CD4-positive, alpha-beta T cell (primary cell): Measurements from ENCODE around the gene CPA4. TPM values are rescaled to one million over a fixed set of nuclear protein-coding genes. Genes with fewer than 3 reads are reported as not detected.

Source experiments
- ATAC-seq: fragments of 200-7000 bp; cut with Tn5 transposase; one replicate; pipeline ENCODE4 v1.10.0; 2022; ENCODE audit warnings: mild to moderate bottlenecking; ENCODE audit not compliant: poor library complexity
- CTCF ChIA-PET: fragments of 350-600 bp; sonication (Branson Sonifier 250); formaldehyde crosslinking; loops from one replicate; lab custom pipeline; 2021; ENCODE audit warnings: antibody characterized with exemption, inconsistent platforms; lab: Charles Lee
- POLR2A ChIA-PET: fragments of 350-600 bp; sonication (Branson Sonifier 250); formaldehyde crosslinking; loops from one replicate; lab custom pipeline; 2021; ENCODE audit warnings: antibody characterized with exemption, inconsistent platforms; lab: Charles Lee
- DNase-seq, 14 experiments: peaks; one replicate each; pipeline ENCODE4 v3.0.0-alpha.2; 2013 to 2020; ENCODE audit warnings: mixed read lengths in 2 of 14
- H3K27ac ChIP-seq, 2 donors: one replicate each; pipeline versions ENCODE4 v1.5.1 to v1.7.0; 2013; ENCODE audit warnings: low read length in 2 of 2, low read depth in 1 of 2, mild to moderate bottlenecking in 1 of 2
- H3K27me3 ChIP-seq, 2 experiments: 1 replicate in 1 of 2; 2 replicates in 1 of 2; pipeline versions ENCODE4 v1.6.1 to v1.7.0; 2013; ENCODE audit warnings: low read length in 2 of 2, control low read depth in 1 of 2, mild to moderate bottlenecking in 1 of 2, moderate library complexity in 1 of 2; ENCODE audit not compliant: insufficient read depth in 2 of 2, control insufficient read depth in 1 of 2
- H3K36me3 ChIP-seq: one replicate; pipeline ENCODE4 v1.6.1; 2013; ENCODE audit warnings: low read length, control low read depth; ENCODE audit not compliant: insufficient read depth
- H3K4me1 ChIP-seq: one replicate; pipeline ENCODE4 v1.6.1; 2013; ENCODE audit warnings: low read length, control low read depth; ENCODE audit not compliant: insufficient read depth
- H3K4me3 ChIP-seq: one replicate; pipeline ENCODE4 v1.5.1; 2013; ENCODE audit warnings: mild to moderate bottlenecking, low read length, moderate library complexity
- H3K9me3 ChIP-seq, 2 experiments: 1 replicate in 1 of 2; 2 replicates in 1 of 2; pipeline versions ENCODE4 v1.6.1 to v1.7.0; 2013; ENCODE audit warnings: low read length in 2 of 2, mild to moderate bottlenecking in 2 of 2, control low read depth in 1 of 2, moderate library complexity in 1 of 2; ENCODE audit not compliant: control insufficient read depth in 1 of 2, insufficient read depth in 1 of 2
- H3K27ac Mint-ChIP-seq: one replicate; pipeline ENCODE4 v1.8.0; 2020; ENCODE audit warnings: mixed read lengths
- H3K27me3 Mint-ChIP-seq: one replicate; pipeline ENCODE4 v1.8.0; 2021; ENCODE audit warnings: mixed read lengths
- H3K36me3 Mint-ChIP-seq: one replicate; pipeline ENCODE4 v1.8.0; 2021; ENCODE audit warnings: low read depth, mixed read lengths
- H3K4me1 Mint-ChIP-seq: one replicate; pipeline ENCODE4 v1.8.0; 2021; ENCODE audit warnings: low read depth, mixed read lengths
- H3K4me3 Mint-ChIP-seq: one replicate; pipeline ENCODE4 v1.8.0; 2020; ENCODE audit warnings: mild to moderate bottlenecking, mixed read lengths
- H3K9me3 Mint-ChIP-seq: one replicate; pipeline ENCODE4 v1.8.0; 2020; ENCODE audit warnings: mixed read lengths
- CTCF ChIP-seq: fragments of 200-600 bp; IDR thresholded peaks from one replicate; pipeline ENCODE4 v1.8.0; 2022; ENCODE audit warnings: antibody characterized with exemption, mild to moderate bottlenecking
- intact Hi-C, 2 experiments: fragments of 100-400 bp; cut with DNase I in 1 of 2; cut with micrococcal nuclease in 1 of 2; formaldehyde crosslinking; loops; one replicate each; pipeline versions ENCODE4 v1.15.1 to v1.9.0; 2023 to 2025; cut with DNase I, micrococcal nuclease
- total RNA-seq, 174 experiments: library from RNA in 2 of 174; stranded (reverse) in 2 of 174; gene quantifications; one replicate each; pipeline ENCODE4 v1.2.3 and lab custom pipeline; 2021 to 2026

CPA4 gene
- total RNA-seq, 2 experiments from 2014 or later, result not detected

DNA sequence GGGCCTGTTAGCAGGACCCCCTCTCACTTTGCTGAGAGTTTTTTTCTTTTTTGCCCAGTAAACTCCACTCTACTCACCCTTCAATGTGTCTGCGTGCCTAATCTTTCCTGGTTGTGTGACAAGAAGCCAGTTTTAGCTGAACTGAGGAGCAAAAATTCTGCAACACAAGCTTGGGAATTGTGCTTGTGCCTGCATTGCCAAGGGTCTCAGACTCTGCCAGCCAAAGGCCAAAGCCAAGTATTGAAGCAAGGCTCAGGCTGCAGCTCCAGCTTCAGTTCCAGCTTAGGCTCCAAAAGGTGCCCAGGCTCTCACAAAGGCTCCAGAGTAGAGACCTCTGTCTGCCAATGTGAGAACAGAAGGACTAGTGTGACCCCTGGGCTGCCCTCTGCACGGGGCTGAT is 30.5 kb upstream of the CPA4 start:
- intact Hi-C loops, result no loop called here
- Mint-ChIP-seq H3K27ac (no peak overlapping the region), H3K4me1 (no peaks in the 10 kb centered on the region), H3K9me3 (no peaks in the 10 kb centered on the region), H3K4me3 (no peak overlapping the region), H3K36me3 (peaks cover 13% of the 10 kb centered on the region), H3K27me3 (no peaks in the 10 kb centered on the region)
- H3K9me3 ChIP-seq, result peaks cover 9 to 22% of the 10 kb centered on the region in 2 experiments
- DNase-seq (no peak), ATAC-seq (no peak)
- H3K4me3 ChIP-seq, result no peak overlapping the region
- no peaks in the 10 kb centered on the region for H3K4me1 ChIP-seq
- no peak overlapping the region for H3K27ac ChIP-seq
- H3K27me3 ChIP-seq, result no peaks in the 10 kb centered on the region
- no peaks in the 10 kb centered on the region for H3K36me3 ChIP-seq
- no peak for TF ChIP-seq CTCF
- ChIA-PET POLR2A (no interaction called here), CTCF (no interaction called here)

DNA sequence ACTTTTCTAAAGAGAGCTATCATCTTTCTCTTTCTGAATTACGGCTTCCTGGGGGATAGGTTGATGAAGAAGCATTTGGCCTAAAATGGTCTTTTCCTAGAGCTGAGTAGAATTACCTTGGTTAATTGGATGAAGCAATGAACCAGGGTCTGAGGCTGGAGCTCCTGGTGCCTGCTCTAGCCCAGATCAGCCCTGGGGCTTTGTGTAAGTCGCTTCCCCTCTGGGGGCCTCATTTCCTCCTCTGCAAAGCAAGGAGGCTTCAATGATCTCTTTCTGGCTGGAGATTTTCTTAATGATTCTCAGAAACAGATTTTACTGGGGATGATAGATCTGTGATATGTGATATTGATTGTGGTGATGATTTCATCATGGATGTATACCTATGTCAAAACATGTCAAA is 29.8 kb upstream of the CPA4 start:
- intact Hi-C loops, result no loop called here
- TF ChIP-seq CTCF, result no peak
- H3K4me3 ChIP-seq, result no peak overlapping the region
- Mint-ChIP-seq H3K4me1 (no peaks in the 10 kb centered on the region), H3K36me3 (peaks cover 13% of the 10 kb centered on the region), H3K27me3 (no peaks in the 10 kb centered on the region), H3K9me3 (no peaks in the 10 kb centered on the region), H3K27ac (no peak overlapping the region), H3K4me3 (no peak overlapping the region)
- H3K27me3 ChIP-seq, result no peaks in the 10 kb centered on the region
- ATAC-seq (no peak), DNase-seq (no peak)
- H3K27ac ChIP-seq, result no peak overlapping the region
- ChIA-PET CTCF (no interaction called here), POLR2A (no interaction called here)
- H3K36me3 ChIP-seq, result no peaks in the 10 kb centered on the region
- H3K9me3 ChIP-seq, result peaks cover 5 to 18% of the 10 kb centered on the region in 2 experiments
- no peaks in the 10 kb centered on the region for H3K4me1 ChIP-seq

GRCh38 chr7:130266258-130266960 is 26.6 kb upstream of the CPA4 start, which contains the start of gene CPA2:
Gene CPA2, plus strand, starts transcription at chr7:130266863. Its CDS starts 19 bp downstream, at chr7:130266882.
- ChIA-PET CTCF (no interaction called here), POLR2A (no interaction called here)
- H3K4me3 ChIP-seq, result no peak within 1 kb of the TSS
- no peak for DNase-seq
- no peaks in the 10 kb centered on the region for H3K36me3 Mint-ChIP-seq
- intact Hi-C loops, result no loop called here
- no peaks in the 10 kb centered on the region for H3K36me3 ChIP-seq
- H3K9me3 Mint-ChIP-seq, result no peaks in the 10 kb centered on the region
- no peak within 1 kb of the TSS for H3K27ac Mint-ChIP-seq
- H3K9me3 ChIP-seq, result peaks cover 3 to 5% of the 10 kb centered on the region in 2 experiments
- ATAC-seq, result no peak
- H3K27ac ChIP-seq, result no peak within 1 kb of the TSS
- H3K4me1 ChIP-seq, result no peaks in the 10 kb centered on the region
- H3K27me3 Mint-ChIP-seq, result no peaks in the 10 kb centered on the region
- no peaks in the 10 kb centered on the region for H3K4me1 Mint-ChIP-seq
- no peaks in the 10 kb centered on the region for H3K27me3 ChIP-seq
- H3K4me3 Mint-ChIP-seq, result no peak within 1 kb of the TSS
- no peak for TF ChIP-seq CTCF
